Natural killer cell treated with Interleukin-12 subunit alpha and Interleukin-12 subunit beta and Interleukin-15 and Interleukin-18, amount 100 ng/mL, for 72 hours (primary cell): ENCODE data around the gene F7. TPM values are rescaled to one million over a fixed set of nuclear protein-coding genes. Genes with fewer than 3 reads are reported as not detected.

Experiments
- ATAC-seq, 2 donors: fragments of 150-1000 bp; cut with Tn5 transposase in 1 of 2; sonication (Bioruptor Pico), chemical (Tn5 transposase) in 1 of 2; 2 replicates each; pipeline ENCODE4 v1.10.0; 2021
- DNase-seq: peaks from one replicate; pipeline ENCODE4 v3.0.0; 2022; ENCODE audit warnings: low spot score
- H3K27ac Mint-ChIP-seq, 2 donors: 1 replicate in 1 of 2; 2 replicates in 1 of 2; pipeline ENCODE4 v1.8.0; 2022; ENCODE audit warnings: mixed read lengths in 2 of 2, mild to moderate bottlenecking in 1 of 2, moderate library complexity in 1 of 2
- H3K27me3 Mint-ChIP-seq, 2 donors: 1 replicate in 1 of 2; 2 replicates in 1 of 2; pipeline ENCODE4 v1.8.0; 2022; ENCODE audit warnings: mixed read lengths in 2 of 2
- H3K36me3 Mint-ChIP-seq: one replicate; pipeline ENCODE4 v1.8.0; 2022; ENCODE audit warnings: mixed read lengths
- H3K4me1 Mint-ChIP-seq, 2 donors: 1 replicate in 1 of 2; 2 replicates in 1 of 2; pipeline ENCODE4 v1.8.0; 2022; ENCODE audit warnings: low read depth in 2 of 2, mixed read lengths in 2 of 2, mild to moderate bottlenecking in 1 of 2
- H3K4me3 Mint-ChIP-seq: one replicate; pipeline ENCODE4 v1.8.0; 2022; ENCODE audit warnings: mixed read lengths
- H3K9me3 Mint-ChIP-seq: 2 replicates; pipeline ENCODE4 v1.8.0; 2022; ENCODE audit warnings: mixed read lengths
- total RNA-seq, 2 donors: library from RNA; stranded (reverse); gene quantifications; one replicate each; pipeline ENCODE4 v1.2.3, GENCODE V29; 2022

F7 gene
- total RNA-seq, 2 donors from 2014 or later, result not detected

DNA sequence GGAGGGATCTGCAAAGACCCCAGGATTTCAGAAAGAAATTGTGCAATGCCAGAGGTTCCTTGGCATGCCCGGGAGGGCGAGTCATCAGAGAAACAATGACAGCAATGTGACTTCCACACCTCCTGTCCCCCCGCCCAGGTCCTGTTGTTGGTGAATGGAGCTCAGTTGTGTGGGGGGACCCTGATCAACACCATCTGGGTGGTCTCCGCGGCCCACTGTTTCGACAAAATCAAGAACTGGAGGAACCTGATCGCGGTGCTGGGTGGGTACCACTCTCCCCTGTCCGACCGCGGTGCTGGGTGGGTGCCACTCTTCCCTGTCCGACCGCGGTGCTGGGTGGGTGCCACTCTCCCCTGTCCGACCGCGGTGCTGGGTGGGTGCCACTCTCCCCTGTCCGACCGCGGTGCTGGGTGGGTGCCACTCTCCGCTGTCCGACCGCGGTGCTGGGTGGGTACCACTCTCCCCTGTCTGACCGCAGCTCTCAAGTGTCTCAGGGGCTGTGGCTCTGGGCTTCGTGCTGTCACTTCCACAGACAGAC is 11.8 kb downstream of the F7 start:
- Mint-ChIP-seq H3K36me3 (no peaks in the 10 kb centered on the region), H3K27me3 (no peaks in the 10 kb centered on the region)

GRCh38 chr13:113117911-113118260 is 12.3 kb downstream of the F7 start:
- Mint-ChIP-seq H3K27ac (no peak overlapping the region), H3K4me1 (no peaks in the 10 kb centered on the region), H3K36me3 (no peaks in the 10 kb centered on the region), H3K9me3 (no peaks in the 10 kb centered on the region), H3K4me3 (no peak overlapping the region), H3K27me3 (peaks cover 0 to under 1% of the 10 kb centered on the region in 2 donors)
- DNase-seq (no peak), ATAC-seq (no peak)

More for the DNA sequence above, 11.8 kb downstream of the F7 start:
- no peaks in the 10 kb centered on the region for H3K4me1 Mint-ChIP-seq
- ATAC-seq (no peak), DNase-seq (no peak)
- H3K27ac Mint-ChIP-seq, result no peak overlapping the region
- no peak overlapping the region for H3K4me3 Mint-ChIP-seq
- no peaks in the 10 kb centered on the region for H3K9me3 Mint-ChIP-seq

GRCh38 chr13:113118261-113119021 is 12.8 kb downstream of the F7 start:
- ATAC-seq (no peak), DNase-seq (no peak)
- no peaks in the 10 kb centered on the region for H3K36me3 Mint-ChIP-seq
- no peak overlapping the region for H3K4me3 Mint-ChIP-seq
- H3K4me1 Mint-ChIP-seq, result no peaks in the 10 kb centered on the region
- H3K9me3 Mint-ChIP-seq, result no peaks in the 10 kb centered on the region
- peaks cover 0 to 3% of the 10 kb centered on the region in 2 donors for H3K27me3 Mint-ChIP-seq
- H3K27ac Mint-ChIP-seq, result no peak overlapping the region

DNA sequence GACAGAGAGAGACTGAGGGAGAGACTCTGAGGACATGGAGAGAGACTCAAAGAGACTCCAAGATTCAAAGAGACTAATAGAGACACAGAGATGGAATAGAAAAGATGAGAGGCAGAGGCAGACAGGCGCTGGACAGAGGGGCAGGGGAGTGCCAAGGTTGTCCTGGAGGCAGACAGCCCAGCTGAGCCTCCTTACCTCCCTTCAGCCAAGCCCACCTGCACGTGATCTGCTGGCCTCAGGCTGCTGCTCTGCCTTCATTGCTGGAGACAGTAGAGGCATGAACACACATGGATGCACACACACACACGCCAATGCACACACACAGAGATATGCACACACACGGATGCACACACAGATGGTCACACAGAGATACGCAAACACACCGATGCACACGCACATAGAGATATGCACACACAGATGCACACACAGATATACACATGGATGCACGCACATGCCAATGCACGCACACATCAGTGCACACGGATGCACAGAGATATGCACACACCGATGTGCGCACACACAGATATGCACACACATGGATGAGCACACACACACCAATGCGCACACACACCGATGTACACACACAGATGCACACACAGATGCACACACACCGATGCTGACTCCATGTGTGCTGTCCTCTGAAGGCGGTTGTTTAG is 13.7 kb downstream of the F7 start:
- Mint-ChIP-seq H3K4me3 (no peak overlapping the region), H3K27ac (no peak overlapping the region), H3K27me3 (peaks cover 0 to 3% of the 10 kb centered on the region in 2 donors), H3K4me1 (no peaks in the 10 kb centered on the region), H3K36me3 (no peaks in the 10 kb centered on the region), H3K9me3 (no peaks in the 10 kb centered on the region)
- no peak for DNase-seq
- ATAC-seq, result no peak

GRCh38 chr13:113119822-113120189 is 14.2 kb downstream of the F7 start:
- H3K4me1 Mint-ChIP-seq, result no peaks in the 10 kb centered on the region
- DNase-seq, result no peak
- no peak overlapping the region for H3K4me3 Mint-ChIP-seq
- H3K9me3 Mint-ChIP-seq, result no peaks in the 10 kb centered on the region
- H3K36me3 Mint-ChIP-seq, result no peaks in the 10 kb centered on the region
- no peak for ATAC-seq
- H3K27me3 Mint-ChIP-seq, result peaks cover 0 to 3% of the 10 kb centered on the region in 2 donors
- H3K27ac Mint-ChIP-seq, result no peak overlapping the region

DNA sequence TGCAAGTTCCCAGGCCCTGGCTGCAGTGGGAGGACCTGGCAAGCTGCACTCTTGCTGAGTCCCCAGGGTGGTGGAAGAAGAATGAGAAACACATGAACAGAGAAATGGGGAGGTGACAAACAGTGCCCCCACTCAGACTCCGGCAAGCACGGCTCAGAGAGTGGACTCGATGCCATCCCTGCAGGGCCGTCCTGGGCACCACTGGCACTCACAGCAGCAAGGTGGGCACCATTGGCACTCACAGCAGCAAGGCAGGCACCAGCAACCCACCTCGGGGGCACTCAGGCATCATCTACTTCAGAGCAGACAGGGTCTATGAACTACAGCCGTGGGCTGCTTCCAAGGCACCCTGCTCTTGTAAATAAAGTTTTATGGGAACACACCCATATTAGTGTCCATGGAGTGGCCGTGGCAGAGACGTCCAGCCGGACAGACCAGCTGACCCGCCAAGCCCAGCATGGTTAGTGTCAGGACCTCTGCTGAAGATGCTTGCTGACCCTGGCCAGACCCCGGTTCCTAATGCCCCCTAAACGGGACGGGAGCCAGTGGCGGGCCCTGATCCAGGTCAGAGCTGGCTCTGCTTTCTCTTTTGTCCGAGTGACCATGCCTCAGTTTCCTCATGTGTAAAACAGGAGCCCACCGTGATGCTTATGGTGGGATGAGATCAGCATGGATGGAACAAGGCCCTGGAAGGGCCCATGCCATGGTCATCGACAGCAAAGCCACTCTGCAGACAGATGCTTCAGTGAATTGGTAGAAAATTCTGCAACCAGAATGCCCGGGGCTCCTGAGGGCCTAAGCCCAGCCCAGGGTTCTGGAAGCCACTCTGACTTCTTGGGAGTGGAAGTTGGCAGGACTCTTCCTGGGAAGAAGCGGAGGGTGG is 14.9 kb downstream of the F7 start:
- Mint-ChIP-seq H3K4me1 (no peaks in the 10 kb centered on the region), H3K36me3 (no peaks in the 10 kb centered on the region), H3K27ac (no peak overlapping the region), H3K4me3 (no peak overlapping the region), H3K27me3 (peaks cover 0 to 3% of the 10 kb centered on the region in 2 donors), H3K9me3 (no peaks in the 10 kb centered on the region)
- ATAC-seq (no peak), DNase-seq (no peak)

DNA sequence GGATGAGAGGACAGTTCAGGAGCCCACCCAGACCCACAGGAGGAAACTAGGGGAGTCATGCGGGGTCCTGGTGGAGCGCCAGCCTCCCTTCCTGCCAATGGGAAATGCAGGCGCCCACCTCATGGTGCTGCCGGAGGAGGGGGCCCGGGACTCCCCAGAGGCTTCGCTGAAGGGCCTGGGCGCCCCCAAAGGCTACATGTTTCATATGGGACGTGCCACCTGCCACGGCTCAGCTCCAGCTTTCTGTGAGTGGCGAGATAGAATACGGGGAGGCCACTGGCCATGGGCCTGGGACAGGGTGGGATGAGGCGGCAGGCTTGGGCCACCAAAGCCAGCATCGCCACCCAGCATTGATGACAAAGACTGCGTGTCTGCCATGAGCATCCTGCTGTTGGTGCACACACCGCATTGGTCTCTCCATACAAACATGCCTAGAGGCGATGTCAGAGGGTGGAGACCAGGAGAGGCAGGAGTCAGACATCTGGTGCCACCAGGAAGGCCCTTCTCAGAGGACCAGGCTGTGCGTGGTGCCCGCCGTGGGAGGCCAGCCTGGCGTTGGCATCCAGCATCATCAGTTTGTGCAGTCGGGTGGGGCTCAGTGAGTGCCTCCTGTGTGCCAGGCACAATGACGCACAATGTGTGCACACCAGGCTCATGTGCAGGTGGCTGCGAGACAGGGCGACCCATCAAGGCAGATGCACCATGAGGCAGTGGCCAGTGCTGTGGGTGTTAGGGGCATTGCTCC is 15.8 kb downstream of the F7 start:
- H3K9me3 Mint-ChIP-seq, result no peaks in the 10 kb centered on the region
- H3K27ac Mint-ChIP-seq, result no peak overlapping the region
- DNase-seq (no peak), ATAC-seq (no peak)
- H3K4me3 Mint-ChIP-seq, result no peak overlapping the region
- H3K4me1 Mint-ChIP-seq, result no peaks in the 10 kb centered on the region
- H3K36me3 Mint-ChIP-seq, result no peaks in the 10 kb centered on the region
- peaks cover 0 to 4% of the 10 kb centered on the region in 2 donors for H3K27me3 Mint-ChIP-seq

GRCh38 chr13:113121928-113122471 is 16.4 kb downstream of the F7 start:
- no peak for ATAC-seq
- no peaks in the 10 kb centered on the region for H3K36me3 Mint-ChIP-seq
- peaks cover 4 to 5% of the 10 kb centered on the region in 2 donors for H3K27me3 Mint-ChIP-seq
- H3K9me3 Mint-ChIP-seq, result no peaks in the 10 kb centered on the region
- no peak overlapping the region for H3K4me3 Mint-ChIP-seq
- no peak overlapping the region for H3K27ac Mint-ChIP-seq
- no peaks in the 10 kb centered on the region for H3K4me1 Mint-ChIP-seq
- no peak for DNase-seq

DNA sequence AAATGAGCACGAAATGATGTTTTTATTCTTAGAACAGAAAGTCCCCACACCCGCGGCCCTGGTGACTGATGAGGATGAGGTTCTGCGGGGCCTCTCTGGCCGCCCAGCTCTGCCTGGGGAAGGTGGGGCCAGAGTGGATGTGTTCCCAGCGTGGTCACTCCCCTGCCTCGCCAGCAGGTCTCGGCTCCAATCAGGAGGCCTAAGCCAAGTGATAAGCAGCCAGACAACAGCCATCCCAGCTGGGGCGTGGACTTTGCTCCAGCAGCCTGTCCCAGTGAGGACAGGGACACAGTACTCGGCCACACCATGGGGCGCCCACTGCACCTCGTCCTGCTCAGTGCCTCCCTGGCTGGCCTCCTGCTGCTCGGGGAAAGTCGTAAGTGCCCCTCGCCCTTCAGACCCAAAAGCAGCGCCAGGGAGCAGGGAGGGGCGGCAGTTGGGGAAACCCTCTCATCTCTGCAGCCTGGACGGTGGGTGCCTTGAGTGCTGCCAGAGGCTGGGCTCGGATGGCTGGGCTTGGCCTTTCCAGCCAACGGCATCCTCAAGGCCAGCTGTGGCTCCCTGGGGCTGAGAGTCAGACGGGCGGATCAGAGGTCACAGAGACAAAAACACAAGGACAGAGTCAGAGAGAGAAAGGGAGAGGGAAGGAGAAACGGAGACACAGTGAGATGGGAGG is 17.1 kb downstream of the F7 start, which contains the start of gene F10:
F10 (plus strand) TSS at position 250 of the 676 bp plus-strand sequence; CDS start at position 307, 57 bp downstream.
- H3K4me1 Mint-ChIP-seq, result no peaks in the 10 kb centered on the region
- H3K36me3 Mint-ChIP-seq, result no peaks in the 10 kb centered on the region
- H3K27ac Mint-ChIP-seq, result no peak within 1 kb of the TSS
- DNase-seq, result no peak
- peaks cover 10 to 11% of the 10 kb centered on the region in 2 donors for H3K27me3 Mint-ChIP-seq
- no peak within 1 kb of the TSS for H3K4me3 Mint-ChIP-seq
- no peaks in the 10 kb centered on the region for H3K9me3 Mint-ChIP-seq
- no peak for ATAC-seq

- no peaks in the 10 kb centered on the region for H3K4me1 Mint-ChIP-seq
- H3K27me3 Mint-ChIP-seq, result peaks cover 14% of the 10 kb centered on the region in 2 donors
- ATAC-seq, result no peak
Measured at GRCh38 chr13:113123226-113124201, 17.9 kb downstream of the F7 start.

GRCh38 chr13:113124211-113124970 is 18.8 kb downstream of the F7 start:
- H3K27ac Mint-ChIP-seq, result no peak overlapping the region
- no peaks in the 10 kb centered on the region for H3K9me3 Mint-ChIP-seq
- no peak for ATAC-seq
- DNase-seq, result no peak
- H3K4me3 Mint-ChIP-seq, result no peak overlapping the region
- H3K27me3 Mint-ChIP-seq, result peaks cover 14 to 18% of the 10 kb centered on the region in 2 donors
- H3K36me3 Mint-ChIP-seq, result no peaks in the 10 kb centered on the region
- H3K4me1 Mint-ChIP-seq, result no peaks in the 10 kb centered on the region

More at GRCh38 chr13:113123226-113124201, 17.9 kb downstream of the F7 start:
- Mint-ChIP-seq H3K27ac (no peak overlapping the region), H3K36me3 (no peaks in the 10 kb centered on the region), H3K4me3 (no peak overlapping the region), H3K9me3 (no peaks in the 10 kb centered on the region)
- no peak for DNase-seq
